CD4-positive, alpha-beta T cell treated with Interleukin-4 for 4 hours (primary cell): ENCODE results near the gene COL5A3.
"Not testable (repeated sequence)": the region's sequence is repeated elsewhere in the genome, so short reads cannot be mapped to it uniquely, and the experiment has no call there.

Experiments used
- DNase-seq: peaks from one replicate; pipeline ENCODE4 v3.0.0-alpha.2; 2020

COL5A3 gene

GRCh38 chr19:9968820-9969687 lies 41.2 kb downstream of the COL5A3 start:
- no peak for DNase-seq

- DNase-seq: no peak
These were observed 43.0 kb downstream of the COL5A3 start for GRCh38 chr19:9967326-9967725.

DNA sequence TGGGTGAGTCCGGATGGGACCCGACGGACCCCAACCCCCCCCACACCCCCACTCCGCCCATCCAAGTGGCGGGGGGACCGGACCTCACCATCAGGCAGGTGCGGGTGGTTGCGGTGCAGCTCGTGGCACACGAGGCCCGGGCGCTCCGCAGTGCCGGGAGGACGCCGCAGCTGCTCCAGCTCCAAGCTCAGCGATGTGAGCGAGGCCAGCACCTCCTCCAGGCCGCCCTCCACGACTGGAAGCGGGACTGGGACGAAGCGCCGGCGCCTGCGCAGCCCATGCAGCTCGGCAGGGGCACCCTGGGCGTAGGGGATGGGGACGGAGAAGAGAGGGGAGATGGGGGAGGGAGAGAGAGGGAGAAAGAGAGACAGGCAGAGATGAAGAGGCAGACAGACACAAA lies 43.9 kb downstream of the COL5A3 start:
- no peak for DNase-seq

DNA sequence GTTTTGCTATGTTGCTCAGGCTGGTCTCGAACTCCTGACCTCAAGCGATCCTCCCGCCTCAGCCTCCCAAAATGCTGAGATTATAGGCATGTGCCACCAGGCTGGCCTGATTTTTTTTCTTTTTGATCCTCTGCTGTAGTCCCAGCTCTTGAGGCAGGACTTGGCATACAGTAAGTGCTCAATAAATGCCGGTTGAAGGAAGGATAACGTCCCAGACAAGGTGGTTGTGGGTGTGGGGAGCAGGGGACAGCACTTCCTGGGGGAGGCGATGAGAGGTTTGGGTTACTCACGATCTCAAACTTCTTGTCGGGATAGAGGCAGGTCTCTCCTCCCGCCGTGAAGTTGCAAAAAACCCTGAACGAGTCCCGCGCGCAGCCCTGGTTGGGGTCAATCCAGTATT lies 44.3 kb downstream of the COL5A3 start:
- DNase-seq: no peak

- no peak for DNase-seq
These were observed 47.5 kb downstream of the COL5A3 start for GRCh38 chr19:9962623-9963290.

GRCh38 chr19:9961103-9961502 lies 49.2 kb downstream of the COL5A3 start:
- no peak for DNase-seq

GRCh38 chr19:9958379-9958821 lies 51.9 kb downstream of the COL5A3 start:
- no peak for DNase-seq

- DNase-seq: no peak
These were observed 53.3 kb downstream of the COL5A3 start for GRCh38 chr19:9956956-9957355.

- DNase-seq: no peak
These were observed 56.3 kb downstream of the COL5A3 start for GRCh38 chr19:9953802-9954542.

- DNase-seq: no peak
These were observed 58.0 kb downstream of the COL5A3 start for GRCh38 chr19:9952276-9952675.

DNA sequence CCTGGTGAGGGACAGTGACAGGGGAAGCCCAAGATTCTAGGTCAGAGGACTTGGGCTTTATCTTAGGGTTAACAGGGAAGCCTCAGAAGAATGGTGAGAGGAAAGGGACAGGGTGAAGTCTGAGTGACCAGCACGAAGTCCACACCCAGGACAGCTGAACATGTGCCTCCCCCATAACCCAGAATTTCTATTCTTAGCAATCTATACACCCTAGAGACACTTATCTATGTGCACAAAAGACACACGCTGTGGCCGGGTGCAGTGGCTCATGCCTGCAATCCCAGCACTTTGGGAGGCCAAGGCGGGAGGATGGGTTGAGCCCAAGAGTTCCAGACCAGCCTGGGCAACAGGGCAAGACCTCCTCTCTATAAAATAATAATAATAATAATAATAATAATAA lies 62.9 kb downstream of the COL5A3 start:
- DNase-seq: no peak

DNA sequence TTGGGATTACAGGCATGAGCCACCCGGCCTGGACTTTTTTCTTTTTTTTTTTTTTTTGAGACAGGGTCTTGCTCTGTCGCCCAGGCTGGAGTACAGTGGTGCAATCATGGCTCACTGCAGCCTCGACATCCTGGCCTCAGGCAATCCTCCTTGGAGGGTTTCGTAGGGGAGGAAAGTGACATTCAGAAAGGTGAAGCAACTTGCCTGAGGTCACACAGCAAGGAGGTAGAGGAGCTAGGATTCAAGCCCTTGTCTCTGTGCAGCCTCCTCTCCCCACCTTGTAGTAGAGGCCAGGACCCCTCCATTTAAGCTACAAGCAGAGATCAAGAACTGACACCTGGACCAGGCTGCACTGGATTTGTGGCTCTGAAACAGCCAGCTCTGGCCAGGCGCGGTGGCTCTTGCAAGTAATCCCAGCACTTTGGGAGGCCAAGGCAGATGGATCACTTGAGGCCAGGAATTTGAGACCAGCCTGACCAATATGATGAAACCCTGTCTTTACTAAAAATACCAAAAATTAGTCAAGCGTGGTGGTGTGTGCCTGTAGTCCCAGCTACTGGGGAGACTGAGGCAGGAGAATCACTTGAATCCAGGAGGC lies 63.7 kb downstream of the COL5A3 start:
- not testable (repeated sequence) for DNase-seq

DNA sequence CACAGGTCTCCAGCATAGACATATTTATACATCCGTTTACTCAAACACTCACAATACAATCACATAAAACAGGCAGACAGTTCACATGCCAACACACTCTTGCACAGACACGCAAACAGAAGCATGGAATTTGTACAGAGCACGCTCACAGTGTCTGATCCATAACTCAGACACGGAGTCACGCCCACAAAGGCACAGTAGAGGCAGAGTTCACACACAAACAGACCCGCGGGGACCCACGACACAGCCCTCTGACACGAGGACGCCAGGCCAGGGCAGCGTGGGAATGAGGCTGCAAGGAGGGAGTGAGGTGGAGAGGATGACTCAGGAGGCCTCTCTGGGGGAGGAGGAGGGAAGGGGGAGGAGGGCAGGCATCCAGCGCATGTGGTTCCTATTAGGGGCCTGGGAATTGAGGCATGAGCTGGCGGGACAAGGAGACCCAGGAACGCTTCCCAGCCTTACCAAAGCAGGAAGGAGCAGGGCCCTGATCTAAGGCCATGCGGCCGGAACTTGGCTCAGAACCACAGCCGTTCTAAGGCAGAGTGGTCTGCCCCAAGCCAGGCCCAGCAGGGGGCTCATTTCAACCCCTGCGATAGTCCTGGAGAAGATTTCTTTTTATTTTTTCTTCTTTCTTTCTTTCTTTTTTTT lies 64.9 kb downstream of the COL5A3 start:
- no peak for DNase-seq

GRCh38 chr19:9943744-9944143 lies 66.6 kb downstream of the COL5A3 start:
- DNase-seq: no peak

GRCh38 chr19:9941671-9942070 lies 68.6 kb downstream of the COL5A3 start:
- no peak for DNase-seq

DNA sequence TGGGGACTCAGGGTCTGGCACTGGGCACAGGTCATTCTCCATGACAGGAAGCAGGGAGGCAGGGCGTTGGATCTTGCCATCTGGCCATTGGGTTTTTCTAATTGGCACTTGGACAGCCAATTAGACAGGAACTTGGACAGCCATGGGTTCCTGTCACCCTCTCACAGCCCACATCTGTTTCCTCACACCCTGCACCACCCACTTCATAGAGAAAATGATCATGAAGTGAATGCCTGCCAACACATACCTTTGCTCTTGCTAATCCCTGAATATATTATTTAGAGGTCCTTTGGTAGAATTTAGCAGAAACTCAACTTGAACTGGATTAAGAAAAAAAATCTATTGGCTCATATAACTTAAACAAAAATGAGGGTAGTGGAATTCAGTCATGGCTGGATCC lies 69.1 kb downstream of the COL5A3 start:
- no peak for DNase-seq

GRCh38 chr19:9940778-9941177 lies 69.5 kb downstream of the COL5A3 start:
- no peak for DNase-seq

GRCh38 chr19:9939301-9939913 lies 70.9 kb downstream of the COL5A3 start:
- no peak for DNase-seq

DNA sequence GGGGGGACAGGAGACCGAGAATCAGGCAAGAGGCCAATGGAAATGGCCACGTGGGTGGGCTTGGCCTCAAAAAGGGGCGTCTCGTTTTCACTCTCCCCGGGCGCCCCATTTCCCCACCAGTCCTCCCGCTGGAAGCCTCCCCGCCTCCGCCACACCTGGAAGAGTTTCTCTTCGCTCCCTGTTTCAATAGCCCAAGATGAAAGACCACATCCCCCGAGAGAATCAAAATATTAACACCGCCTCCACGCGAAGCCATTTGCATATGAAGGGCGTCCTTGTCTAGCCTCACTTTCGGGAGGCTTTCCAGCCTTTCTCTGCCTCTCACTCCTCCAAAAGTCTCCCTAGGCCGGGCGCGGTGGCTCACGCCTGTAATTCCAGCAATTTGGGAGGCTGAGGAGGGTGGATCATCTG lies 73.3 kb downstream of the COL5A3 start:
- DNase-seq: no peak

- DNase-seq: no peak
These were observed 73.8 kb downstream of the COL5A3 start, which contains the start of gene OLFM2 for GRCh38 chr19:9936326-9937000. Gene OLFM2 (minus strand): TSS chr19:9936515. CDS start chr19:9936366, 149 bp downstream.
